ENCODE results near the gene OR2T11. TPM values are rescaled to one million over a fixed set of nuclear protein-coding genes. Genes with fewer than 3 reads are reported as not detected.
"Not testable (repeated sequence)": the region's sequence is repeated elsewhere in the genome, so short reads cannot be mapped to it uniquely, and the experiment has no call there.

The OR2T11 gene
- total RNA-seq, result not detected
- long read RNA-seq, result 0 reads

- not testable (repeated sequence) for DNase-seq (ENCODE audit: low spot score)
Measured at GRCh38 chr1:248634991-248635390, at the start of gene OR2T11. TSS of gene OR2T11 (minus strand) at chr1:248635091. CDS start at chr1:248627128, 7,963 bp downstream.

GRCh38 chr1:248681651-248682050, 46.8 kb upstream of the OR2T11 start:
- no peak for DNase-seq (ENCODE audit: low spot score)

- no peak for DNase-seq (ENCODE audit: low spot score)
Measured at GRCh38 chr1:248670003-248670402, 35.1 kb upstream of the OR2T11 start.

GRCh38 chr1:248663453-248664328, 28.8 kb upstream of the OR2T11 start:
- DNase-seq (ENCODE audit: low spot score), result not testable (repeated sequence)

GRCh38 chr1:248656797-248657196, 21.9 kb upstream of the OR2T11 start:
- DNase-seq (ENCODE audit: low spot score), result not testable (repeated sequence)

GRCh38 chr1:248655354-248655753, 20.5 kb upstream of the OR2T11 start, which contains the start of gene OR2T27:
TSS of gene OR2T27 (minus strand) at chr1:248655528. CDS start at chr1:248650884, 4,644 bp downstream.
- not testable (repeated sequence) for DNase-seq (ENCODE audit: low spot score)

GRCh38 chr1:248648770-248649536, 14.1 kb upstream of the OR2T11 start:
- not testable (repeated sequence) for DNase-seq (ENCODE audit: low spot score)

- DNase-seq (ENCODE audit: low spot score), result not testable (repeated sequence)
Measured at GRCh38 chr1:248645178-248645577, 10.3 kb upstream of the OR2T11 start, which contains the start of gene OR2T35. TSS of gene OR2T35 (minus strand) at chr1:248645278. CDS start at chr1:248639258, 6,020 bp downstream.

- DNase-seq (ENCODE audit: low spot score), result not testable (repeated sequence)
Measured at GRCh38 chr1:248642971-248643651, 8.2 kb upstream of the OR2T11 start.

GRCh38 chr1:248641583-248641982, 6.7 kb upstream of the OR2T11 start:
- DNase-seq (ENCODE audit: low spot score), result not testable (repeated sequence)

- DNase-seq (ENCODE audit: low spot score), result not testable (repeated sequence)
Measured at GRCh38 chr1:248640906-248641305, 6.0 kb upstream of the OR2T11 start.

- not testable (repeated sequence) for DNase-seq (ENCODE audit: low spot score)
Measured at GRCh38 chr1:248639652-248640051, 4.8 kb upstream of the OR2T11 start.

GRCh38 chr1:248636612-248637011, 1.7 kb upstream of the OR2T11 start:
- DNase-seq (ENCODE audit: low spot score), result not testable (repeated sequence)

- DNase-seq (ENCODE audit: low spot score), result no peak
Measured at GRCh38 chr1:248631354-248632008, 3.4 kb downstream of the OR2T11 start.

GRCh38 chr1:248630551-248630950, 4.3 kb downstream of the OR2T11 start:
- DNase-seq (ENCODE audit: low spot score), result no peak

- DNase-seq (ENCODE audit: low spot score), result no peak
Measured at GRCh38 chr1:248627971-248628844, 6.7 kb downstream of the OR2T11 start.

GRCh38 chr1:248625971-248626370, 8.9 kb downstream of the OR2T11 start:
- no peak for DNase-seq (ENCODE audit: low spot score)

- DNase-seq (ENCODE audit: low spot score), result no peak
Measured at GRCh38 chr1:248625166-248625565, 9.7 kb downstream of the OR2T11 start.

- DNase-seq (ENCODE audit: low spot score), result no peak
Measured at GRCh38 chr1:248622570-248623001, 12.3 kb downstream of the OR2T11 start.

GRCh38 chr1:248621770-248622169, 13.1 kb downstream of the OR2T11 start:
- DNase-seq (ENCODE audit: low spot score), result no peak

Data from mesenteric fat pad (tissue), 1 donor.